Measurements from ENCODE around the gene EVL. TPM values are rescaled to one million over a fixed set of nuclear protein-coding genes. Genes with fewer than 3 reads are reported as not detected.

The EVL gene
- total RNA-seq, 1 experiment from 2014 or later, result 82.9 TPM

DNA sequence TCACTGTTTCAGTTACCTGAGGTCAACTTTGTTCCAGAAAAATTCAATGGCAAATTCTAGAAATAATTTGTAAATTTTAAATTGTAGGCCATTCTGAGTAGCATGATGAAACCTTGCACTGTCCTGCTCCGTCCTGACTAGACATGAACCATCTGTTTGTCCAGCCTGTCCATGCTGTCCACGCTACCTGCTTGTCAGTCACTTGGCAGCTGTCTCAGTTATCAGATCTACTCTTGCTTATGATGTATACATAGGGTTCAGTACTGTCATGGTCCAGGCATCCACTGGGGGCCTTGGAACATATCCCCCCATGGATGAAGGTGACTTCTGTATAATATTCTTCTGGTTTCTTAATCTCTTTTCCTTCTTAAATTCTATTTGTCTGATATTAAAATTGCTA, 14.1 kb upstream of the EVL start:
- POLR2A ChIA-PET (ENCODE audit: low non-redundant PET), result no interaction called here
- no TSS peak for BruUV-seq (replicated peaks)

DNA sequence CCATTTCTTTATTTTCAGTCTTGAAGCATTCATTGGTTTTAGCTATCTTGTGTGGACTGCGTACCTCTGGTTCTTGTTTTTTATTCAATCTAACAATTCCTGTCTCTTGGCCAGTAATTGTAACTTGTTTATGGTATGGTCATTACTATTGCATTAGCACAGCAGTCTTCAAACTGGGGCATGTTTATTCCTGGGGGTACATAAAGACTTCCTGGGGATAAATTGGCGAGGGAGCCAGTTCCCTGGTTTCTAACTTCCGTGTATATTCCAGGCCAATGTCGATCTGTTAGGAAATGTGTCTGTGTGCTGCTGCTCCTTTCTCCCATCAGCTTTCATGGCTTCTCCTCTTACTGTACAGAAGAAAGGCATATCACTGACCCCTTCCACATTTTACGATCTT, 13.7 kb upstream of the EVL start:
- no peak overlapping the region for H3K4me3 ChIP-seq (ENCODE audit: low read depth, low read length, poor library complexity, severe bottlenecking)
- H3K9me3 ChIP-seq (ENCODE audit: low read depth, low read length, poor library complexity, severe bottlenecking), result no peaks in the 10 kb centered on the region
- BruUV-seq (replicated peaks), result no TSS peak
- intact Hi-C loops (cut with micrococcal nuclease; ENCODE audit: unreplicated experiment), result no loop called here
- no peak overlapping the region for H3K27ac ChIP-seq (ENCODE audit: low read depth, low read length, poor library complexity, severe bottlenecking)
- ChIA-PET POLR2A (ENCODE audit: low non-redundant PET) (no interaction called here), CTCF (no interaction called here)
- no peak for DNase-seq (ENCODE audit: low spot score)
- no peak for TF ChIP-seq EZH2 (IDR thresholded peaks at IDR 0.05; ENCODE audit: borderline replicate concordance, low read depth, low read length, poor library complexity, severe bottlenecking)
- TF ChIP-seq, protein P1, sequence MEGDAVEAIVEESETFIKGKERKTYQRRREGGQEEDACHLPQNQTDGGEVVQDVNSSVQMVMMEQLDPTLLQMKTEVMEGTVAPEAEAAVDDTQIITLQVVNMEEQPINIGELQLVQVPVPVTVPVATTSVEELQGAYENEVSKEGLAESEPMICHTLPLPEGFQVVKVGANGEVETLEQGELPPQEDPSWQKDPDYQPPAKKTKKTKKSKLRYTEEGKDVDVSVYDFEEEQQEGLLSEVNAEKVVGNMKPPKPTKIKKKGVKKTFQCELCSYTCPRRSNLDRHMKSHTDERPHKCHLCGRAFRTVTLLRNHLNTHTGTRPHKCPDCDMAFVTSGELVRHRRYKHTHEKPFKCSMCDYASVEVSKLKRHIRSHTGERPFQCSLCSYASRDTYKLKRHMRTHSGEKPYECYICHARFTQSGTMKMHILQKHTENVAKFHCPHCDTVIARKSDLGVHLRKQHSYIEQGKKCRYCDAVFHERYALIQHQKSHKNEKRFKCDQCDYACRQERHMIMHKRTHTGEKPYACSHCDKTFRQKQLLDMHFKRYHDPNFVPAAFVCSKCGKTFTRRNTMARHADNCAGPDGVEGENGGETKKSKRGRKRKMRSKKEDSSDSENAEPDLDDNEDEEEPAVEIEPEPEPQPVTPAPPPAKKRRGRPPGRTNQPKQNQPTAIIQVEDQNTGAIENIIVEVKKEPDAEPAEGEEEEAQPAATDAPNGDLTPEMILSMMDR (conservative IDR thresholded peaks at IDR 0.05; ENCODE audit: low read depth, low read length), result no peak
- no peaks in the 10 kb centered on the region for H3K36me3 ChIP-seq (ENCODE audit: insufficient read depth, low read length, poor library complexity, severe bottlenecking)
- no peaks in the 10 kb centered on the region for H3K27me3 ChIP-seq (replicated peaks; ENCODE audit: insufficient read depth, low read depth, low read length, poor library complexity)
- no peaks in the 10 kb centered on the region for H3K4me1 ChIP-seq (ENCODE audit: insufficient read depth, low read length, poor library complexity, severe bottlenecking)

More for the DNA sequence above, 14.1 kb upstream of the EVL start:
- TF ChIP-seq, protein P1 (conservative IDR thresholded peaks at IDR 0.05; ENCODE audit: low read depth, low read length), result no peak
- TF ChIP-seq EZH2 (IDR thresholded peaks at IDR 0.05; ENCODE audit: borderline replicate concordance, low read depth, low read length, poor library complexity, severe bottlenecking), result no peak
- CTCF ChIA-PET, result no interaction called here
- DNase-seq (ENCODE audit: low spot score), result no peak
- H3K4me1 ChIP-seq (ENCODE audit: insufficient read depth, low read length, poor library complexity, severe bottlenecking), result no peaks in the 10 kb centered on the region
- H3K36me3 ChIP-seq (ENCODE audit: insufficient read depth, low read length, poor library complexity, severe bottlenecking), result no peaks in the 10 kb centered on the region
- H3K27me3 ChIP-seq (replicated peaks; ENCODE audit: insufficient read depth, low read depth, low read length, poor library complexity), result no peaks in the 10 kb centered on the region
- intact Hi-C loops (cut with micrococcal nuclease; ENCODE audit: unreplicated experiment), result no loop called here
- no peak overlapping the region for H3K4me3 ChIP-seq (ENCODE audit: low read depth, low read length, poor library complexity, severe bottlenecking)
- no peak overlapping the region for H3K27ac ChIP-seq (ENCODE audit: low read depth, low read length, poor library complexity, severe bottlenecking)
- no peaks in the 10 kb centered on the region for H3K9me3 ChIP-seq (ENCODE audit: low read depth, low read length, poor library complexity, severe bottlenecking)

DNA sequence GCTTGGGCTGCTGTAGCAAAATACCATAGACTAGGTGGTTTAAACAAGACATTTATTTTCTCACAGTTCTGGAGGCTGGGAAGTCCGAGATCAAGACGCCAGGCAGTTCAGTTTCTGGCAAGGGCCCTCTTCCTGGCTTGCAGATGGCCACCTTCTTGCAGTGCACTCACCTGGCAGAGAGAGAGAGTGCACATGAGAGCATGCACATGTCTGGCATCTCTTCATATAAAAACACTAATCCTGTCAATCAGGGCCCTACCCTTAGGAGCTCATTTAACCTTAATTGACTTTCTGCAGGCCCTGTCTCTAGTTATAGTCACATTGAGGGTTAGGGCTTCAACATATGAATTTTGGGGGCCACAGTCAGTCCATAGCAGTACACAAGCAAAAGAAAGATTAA, 12.4 kb upstream of the EVL start:
- Histone ChIP-seq H3K4me3 (ENCODE audit: low read depth, low read length, poor library complexity, severe bottlenecking) (no peak overlapping the region), H3K9me3 (ENCODE audit: low read depth, low read length, poor library complexity, severe bottlenecking) (no peaks in the 10 kb centered on the region), H3K27me3 (replicated peaks; ENCODE audit: insufficient read depth, low read depth, low read length, poor library complexity) (no peaks in the 10 kb centered on the region), H3K27ac (ENCODE audit: low read depth, low read length, poor library complexity, severe bottlenecking) (no peak overlapping the region), H3K36me3 (ENCODE audit: insufficient read depth, low read length, poor library complexity, severe bottlenecking) (no peaks in the 10 kb centered on the region), H3K4me1 (ENCODE audit: insufficient read depth, low read length, poor library complexity, severe bottlenecking) (no peaks in the 10 kb centered on the region)
- BruUV-seq (replicated peaks), result no TSS peak
- TF ChIP-seq, protein P1 (conservative IDR thresholded peaks at IDR 0.05; ENCODE audit: low read depth, low read length), result no peak
- no peak for TF ChIP-seq EZH2 (IDR thresholded peaks at IDR 0.05; ENCODE audit: borderline replicate concordance, low read depth, low read length, poor library complexity, severe bottlenecking)
- intact Hi-C loops (cut with micrococcal nuclease; ENCODE audit: unreplicated experiment), result no loop called here
- no peak for DNase-seq (ENCODE audit: low spot score)
- POLR2A ChIA-PET (ENCODE audit: low non-redundant PET), result interaction anchor here (0.5 kb wide), 1 partner anchor 29 kb away, joined by 10 read pairs; no protein-coding TSS in a partner anchor
- CTCF ChIA-PET, result no interaction called here
